IMR-90 (cell line): Measurements from ENCODE around the gene APOC1. TPM values are rescaled to one million over a fixed set of nuclear protein-coding genes. Genes with fewer than 3 reads are reported as not detected.
A peak's percentile ranks its signal among the peaks of the same experiment; 100 is the strongest.

ENCODE experiments used
- ATAC-seq: fragments of 200-7000 bp; cut with Tn5 transposase; 2 replicates; pipeline ENCODE4 v1.9.1; 2020; ENCODE audit warnings: low read depth, mild to moderate bottlenecking, moderate library complexity
- BruUV-seq: library from RNA; stranded (reverse); fragments of 400-500 nt; replicated peaks from 2 replicates; lab custom pipeline; 2021; lab: Mats Ljungman, UMichigan
- CTCF ChIA-PET: fragments of 300-600 bp; formaldehyde crosslinking; extraction: SDS; loops from one replicate; lab custom pipeline; 2021; ENCODE audit warnings: antibody characterized with exemption; lab: Yijun Ruan, JAX
- POLR2A ChIA-PET: fragments of 300-600 bp; sonication (Branson Sonifier 250); formaldehyde crosslinking; loops from one replicate; lab custom pipeline; 2022; ENCODE audit warnings: antibody characterized with exemption; ENCODE audit not compliant: unreplicated experiment; lab: Charles Lee
- DNase-seq: peaks from one replicate; pipeline ENCODE4 v3.0.0; 2013
- H2AFZ ChIP-seq: replicated peaks from 2 replicates; pipeline ENCODE3; 2013; ENCODE audit warnings: low read length, mild to moderate bottlenecking; ENCODE audit not compliant: poor library complexity
- H2AK5ac ChIP-seq: 2 replicates; pipeline ENCODE4 v1.6.1; 2013; ENCODE audit warnings: low read depth, low read length, inconsistent platforms
- H2AK9ac ChIP-seq: replicated peaks from 2 replicates; pipeline ENCODE3; 2013; ENCODE audit warnings: mild to moderate bottlenecking, low read depth, low read length, moderate library complexity; ENCODE audit not compliant: poor library complexity
- H2BK120ac ChIP-seq: 2 replicates; pipeline ENCODE4 v1.6.1; 2013; ENCODE audit warnings: low read depth, low read length, inconsistent platforms
- H2BK15ac ChIP-seq: 3 replicates; pipeline ENCODE4 v1.6.1; 2013; ENCODE audit warnings: low read depth, low read length, inconsistent platforms
- H2BK20ac ChIP-seq: 2 replicates; pipeline ENCODE4 v1.6.1; 2013; ENCODE audit warnings: low read depth, mild to moderate bottlenecking, inconsistent platforms, low read length, moderate library complexity
- H2BK5ac ChIP-seq: 2 replicates; pipeline ENCODE4 v1.6.1; 2013; ENCODE audit warnings: mild to moderate bottlenecking, low read depth, low read length, inconsistent platforms; ENCODE audit not compliant: poor library complexity, severe bottlenecking
- H3K14ac ChIP-seq: replicated peaks from 2 replicates; pipeline ENCODE4 v1.6.1; 2013; ENCODE audit warnings: low read depth, low read length, inconsistent platforms
- H3K18ac ChIP-seq: 2 replicates; pipeline ENCODE4 v1.6.1; 2013; ENCODE audit warnings: low read depth, low read length, control low read depth
- H3K23ac ChIP-seq: 2 replicates; pipeline ENCODE4 v1.6.1; 2013; ENCODE audit warnings: low read depth, low read length, inconsistent platforms
- H3K27ac ChIP-seq: 2 replicates; pipeline ENCODE4 v1.5.1; 2013; ENCODE audit warnings: mild to moderate bottlenecking, control low read depth, low read length; ENCODE audit not compliant: insufficient read depth
- H3K27me3 ChIP-seq: 2 replicates; pipeline ENCODE4 v1.6.1; 2013; ENCODE audit warnings: low read length; ENCODE audit not compliant: control insufficient read depth, insufficient read depth
- H3K36me3 ChIP-seq: 2 replicates; pipeline ENCODE4 v1.6.1; 2013; ENCODE audit warnings: low read length, mixed read lengths; ENCODE audit not compliant: control insufficient read depth, insufficient read depth
- H3K4ac ChIP-seq: 2 replicates; pipeline ENCODE4 v1.6.1; 2013; ENCODE audit warnings: low read depth, low read length, inconsistent platforms
- H3K4me1 ChIP-seq: 2 replicates; pipeline ENCODE4 v1.6.1; 2013; ENCODE audit warnings: low read length, mixed read lengths; ENCODE audit not compliant: control insufficient read depth, insufficient read depth
- H3K4me2 ChIP-seq: 2 replicates; pipeline ENCODE4 v1.6.1; 2013; ENCODE audit warnings: low read depth, mild to moderate bottlenecking, control low read depth, low read length, moderate library complexity
- H3K4me3 ChIP-seq: 2 replicates; pipeline ENCODE4 v1.5.1; 2013; ENCODE audit warnings: low read depth, mild to moderate bottlenecking, control low read depth, low read length, moderate library complexity; ENCODE audit not compliant: insufficient read depth
- H3K56ac ChIP-seq: 2 replicates; pipeline ENCODE4 v1.6.1; 2013; ENCODE audit warnings: low read length, inconsistent platforms; ENCODE audit not compliant: insufficient read depth; ENCODE audit errors: extremely low read depth
- H3K79me1 ChIP-seq, 2 experiments: 2 replicates each; pipeline ENCODE4 v1.6.1; 2013; ENCODE audit warnings: low read length in 2 of 2, inconsistent platforms in 1 of 2, low read depth in 1 of 2
- H3K9ac ChIP-seq: 2 replicates; pipeline ENCODE4 v1.6.1; 2013; ENCODE audit warnings: low read depth, low read length, control low read depth
- H3K9me1 ChIP-seq: 2 replicates; pipeline ENCODE4 v1.6.1; 2013; ENCODE audit warnings: low read length, inconsistent platforms; ENCODE audit not compliant: insufficient read depth
- H3K9me3 ChIP-seq: 2 replicates; pipeline ENCODE4 v1.6.1; 2013; ENCODE audit warnings: low read length; ENCODE audit not compliant: control insufficient read depth, insufficient read depth
- H4K20me1 ChIP-seq: 2 replicates; pipeline ENCODE4 v1.6.1; 2013; ENCODE audit warnings: low read length, inconsistent platforms; ENCODE audit not compliant: insufficient read depth
- H4K5ac ChIP-seq: 2 replicates; pipeline ENCODE4 v1.6.1; 2013; ENCODE audit warnings: mild to moderate bottlenecking, low read depth, low read length, control low read depth
- H4K8ac ChIP-seq, 2 experiments: 2 replicates each; pipeline ENCODE4 v1.6.1; 2013; ENCODE audit warnings: low read depth in 2 of 2, low read length in 2 of 2, control low read depth in 1 of 2, inconsistent platforms in 1 of 2
- H4K91ac ChIP-seq: 2 replicates; pipeline ENCODE4 v1.6.1; 2013; ENCODE audit warnings: low read depth, low read length, inconsistent platforms; ENCODE audit not compliant: insufficient read depth
- POLR2A ChIP-seq: IDR thresholded peaks from 2 replicates; pipeline ENCODE4 v1.6.1; 2012; ENCODE audit warnings: mild to moderate bottlenecking, low read depth, low read length
- RAD21 ChIP-seq: IDR thresholded peaks from 2 replicates; pipeline ENCODE4 v1.6.1; 2012; ENCODE audit warnings: low read length, improper control_type of control experiment
- WGBS, 2 experiments: methylation state at CpG; one replicate each; pipeline versions ENCODE4 v1.1.5 to v1.1.7; 2013; ENCODE audit warnings: missing lambda C conversion rate in 2 of 2; ENCODE audit not compliant: insufficient read length in 1 of 2; ENCODE audit errors: extremely low coverage in 2 of 2; 5-methylcytosine and 5-hydroxymethylcytosine counted together
- dilution Hi-C: fragments of 300-500 bp; cut with HindIII; formaldehyde crosslinking; loops from one replicate; pipeline ENCODE4 v1.14.3; 2018; ENCODE audit warnings: low sequenced_read_pairs; ENCODE audit not compliant: unreplicated experiment
- in situ Hi-C: fragments of 300-500 bp; cut with MboI; formaldehyde crosslinking; loops from 3 replicates; pipeline ENCODE4 v1.14.3; 2019; ENCODE audit warnings: low sequenced_read_pairs, inconsistent platforms, mixed read lengths
- intact Hi-C: fragments of 100-400 bp; cut with micrococcal nuclease; formaldehyde crosslinking; loops from 2 replicates; pipeline ENCODE4 v1.10.0; 2022
- polyA plus RNA-seq, 3 experiments: library from polyadenylated mRNA; depleted of rRNA; stranded (reverse); fragments of >200 nt; gene quantifications; 2 replicates each; pipeline ENCODE4 v1.2.3, GENCODE V29; 2012; ENCODE audit warnings: low replicate concordance in 1 of 3
- total RNA-seq: library from RNA; depleted of rRNA; stranded (reverse); fragments of >200 nt; gene quantifications from 2 replicates; pipeline ENCODE4 v1.2.3, GENCODE V29; 2012

APOC1 gene
- total and polyA plus RNA-seq, 2 of the 4 experiments (the other 2 are of a cell fraction): 1.1 TPM; not detected in 1

- H2AFZ ChIP-seq: peak within 1 kb of the TSS; percentile 82
- H4K8ac ChIP-seq: peak within 1 kb of the TSS in 1 of 2 experiments; percentile 26; a peak in 1 of 4 replicates
- H3K9ac ChIP-seq: 0 out of 2 replicates have a peak within 1 kb of the TSS, but pooled peaks have one; percentile 4
- H3K79me1 ChIP-seq: no peaks in the 10 kb centered on the region; a peak in 1 of 4 replicates
- H3K4me3 ChIP-seq: peak within 1 kb of the TSS; percentile 22
- H3K18ac ChIP-seq: no peak within 1 kb of the TSS; the same call in 1 of the 2 replicates
- H3K9me3 ChIP-seq: no peaks in the 10 kb centered on the region
- H3K27me3 ChIP-seq: peaks cover 8% of the 10 kb centered on the region
- H3K14ac ChIP-seq: no peak within 1 kb of the TSS; the same call in 1 of the 2 replicates
- ATAC-seq (peak; percentile 32), DNase-seq (no peak)
- no peak within 1 kb of the TSS for H3K27ac ChIP-seq
- H2BK15ac ChIP-seq: no peak within 1 kb of the TSS
- 0 out of 2 replicates have a peak within 1 kb of the TSS, but pooled peaks have one; percentile 21 for H3K4ac ChIP-seq
- H4K91ac ChIP-seq: no peak within 1 kb of the TSS
- BruUV-seq: no TSS peak
- dilution Hi-C loops: no loop called here
- H2BK5ac ChIP-seq: no peak within 1 kb of the TSS
- peak within 1 kb of the TSS; percentile 38 for H3K23ac ChIP-seq
- H4K5ac ChIP-seq: peak within 1 kb of the TSS; percentile 26
- 0 out of 2 replicates have a peak within 1 kb of the TSS, but pooled peaks have one; percentile 5 for H2BK20ac ChIP-seq
- peak within 1 kb of the TSS; percentile 82 for H3K4me2 ChIP-seq
- peak within 1 kb of the TSS; percentile 55 for H2AK9ac ChIP-seq
- in situ Hi-C loops: no loop called here
- H2AK5ac ChIP-seq: 0 out of 2 replicates have a peak within 1 kb of the TSS, but pooled peaks have one; percentile 4
- TF ChIP-seq RAD21 (no peak), POLR2A (0 out of 2 replicates have a peak, but pooled peaks have one; percentile 22)
- H2BK120ac ChIP-seq: no peak within 1 kb of the TSS
- peaks cover 4% of the 10 kb centered on the region; the same call in 1 of the 2 replicates for H4K20me1 ChIP-seq
- intact Hi-C loops: no loop called here
- H3K36me3 ChIP-seq: peaks cover 13% of the 10 kb centered on the region
- H3K9me1 ChIP-seq: no peaks in the 10 kb centered on the region
- no peak within 1 kb of the TSS for H3K56ac ChIP-seq
- H3K4me1 ChIP-seq: peaks cover 3% of the 10 kb centered on the region; the same call in 1 of the 2 replicates
- WGBS, 2 experiments: no CpG with 5 or more reads among the region's 20 CpGs
- POLR2A ChIA-PET: interaction anchor here (0.7 kb wide), 1 partner anchor 57 kb away, joined by 10 read pairs; no protein-coding TSS in a partner anchor
- CTCF ChIA-PET: interaction anchor here (0.5 to 0.8 kb wide), 2 partner anchors 49 to 465 kb away, joined by 3 to 9 read pairs; no protein-coding TSS in a partner anchor
These were observed 8.8 kb upstream of the APOC1 start, which contains the start of gene APOE for GRCh38 chr19:44905437-44906160. Gene APOE (plus strand): TSS chr19:44905796. CDS start chr19:44906625, 829 bp downstream.
